Measurements from ENCODE around the gene SOX6.

SOX6 gene

DNA sequence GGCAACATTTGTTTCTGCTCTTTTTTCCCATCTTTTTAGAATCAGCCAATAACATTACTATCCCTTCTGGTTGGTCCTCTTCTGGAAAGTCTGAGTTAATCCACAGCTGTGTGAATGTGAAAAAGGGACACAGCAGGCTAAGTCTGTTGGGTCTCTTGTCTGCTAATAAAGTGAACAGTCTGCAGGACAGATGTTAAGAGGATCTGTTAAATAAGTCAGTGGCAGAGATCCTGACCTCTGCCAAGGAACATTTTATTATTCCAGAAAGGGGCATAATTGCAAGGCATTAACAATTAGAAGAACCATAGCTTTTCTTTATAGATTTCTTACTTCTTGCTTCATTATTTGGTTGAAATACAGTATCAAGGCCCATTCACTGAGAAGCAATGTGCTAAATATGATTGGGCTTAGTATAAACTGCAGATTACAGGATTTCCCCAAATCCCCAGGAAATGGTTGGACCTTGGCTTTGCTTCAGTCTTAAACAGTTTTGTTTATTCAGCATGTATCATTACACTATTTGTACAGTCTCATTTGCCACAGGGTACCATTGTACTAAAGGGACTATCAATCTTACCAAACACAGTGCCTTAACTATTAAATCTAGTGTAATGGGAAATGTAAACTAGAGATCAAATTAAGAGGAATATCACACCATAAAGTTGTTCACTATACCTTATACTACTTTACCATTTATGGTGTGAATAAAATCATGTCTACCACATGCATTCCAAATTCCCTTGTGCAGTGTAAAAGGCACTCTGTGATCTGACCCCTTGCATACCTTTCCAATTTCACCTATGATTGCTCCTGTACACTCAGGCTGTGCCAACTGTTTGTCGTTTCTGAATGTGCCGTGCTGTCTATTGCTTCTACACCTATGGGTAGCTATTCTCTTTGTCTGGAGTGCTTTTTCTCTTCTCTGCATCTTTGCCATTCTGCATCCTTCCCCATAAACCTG lies 274.0 kb downstream of the SOX6 start:
- H3K9ac ChIP-seq (ENCODE audit: low read depth, low read length, poor library complexity, severe bottlenecking) = no peak overlapping the region

GRCh38 chr11:16081382-16082094 lies 274.8 kb downstream of the SOX6 start:
- H3K9ac ChIP-seq (ENCODE audit: low read depth, low read length, poor library complexity, severe bottlenecking) = no peak overlapping the region
- H3K9me2 ChIP-seq (replicated peaks; ENCODE audit: low read depth, low read length) = no peaks in the 10 kb centered on the region
- H3K4me3 ChIP-seq (ENCODE audit: low read length, poor library complexity, severe bottlenecking) = no peak overlapping the region
- H3K4me1 ChIP-seq (ENCODE audit: insufficient read depth, low read length, poor library complexity, severe bottlenecking) = no peaks in the 10 kb centered on the region
- H3K79me2 ChIP-seq (ENCODE audit: insufficient read depth, low read length) = no peaks in the 10 kb centered on the region
- H3F3A ChIP-seq (ENCODE audit: low read depth) = no peaks in the 10 kb centered on the region
- no peak overlapping the region for H3K4me2 ChIP-seq (ENCODE audit: low read depth, low read length, poor library complexity, severe bottlenecking)
- TF ChIP-seq CTCF (conservative IDR thresholded peaks at IDR 0.05; ENCODE audit: low read length) (no peak), EZH2phosphoT487 (IDR thresholded peaks at IDR 0.05; ENCODE audit: borderline replicate concordance) (no peak)
- H4K20me1 ChIP-seq (ENCODE audit: insufficient read depth, low read length, poor library complexity, severe bottlenecking) = no peaks in the 10 kb centered on the region
- no peak overlapping the region for H2AFZ ChIP-seq (ENCODE audit: low read length)
- H3K9me3 ChIP-seq (ENCODE audit: insufficient read depth, low read depth, low read length) = no peaks in the 10 kb centered on the region
- no peaks in the 10 kb centered on the region for H3K27me3 ChIP-seq (ENCODE audit: insufficient read depth, low read length, poor library complexity, severe bottlenecking)
- H3K36me3 ChIP-seq (ENCODE audit: insufficient read depth, low read length) = no peaks in the 10 kb centered on the region

More for the DNA sequence above, 274.0 kb downstream of the SOX6 start:
- Histone ChIP-seq H4K20me1 (ENCODE audit: insufficient read depth, low read length, poor library complexity, severe bottlenecking) (no peaks in the 10 kb centered on the region), H3F3A (ENCODE audit: low read depth) (no peaks in the 10 kb centered on the region), H3K27me3 (ENCODE audit: insufficient read depth, low read length, poor library complexity, severe bottlenecking) (no peaks in the 10 kb centered on the region), H3K36me3 (ENCODE audit: insufficient read depth, low read length) (no peaks in the 10 kb centered on the region), H3K4me1 (ENCODE audit: insufficient read depth, low read length, poor library complexity, severe bottlenecking) (no peaks in the 10 kb centered on the region), H3K4me3 (ENCODE audit: low read length, poor library complexity, severe bottlenecking) (no peak overlapping the region), H3K9me3 (ENCODE audit: insufficient read depth, low read depth, low read length) (no peaks in the 10 kb centered on the region), H3K9me2 (replicated peaks; ENCODE audit: low read depth, low read length) (no peaks in the 10 kb centered on the region), H2AFZ (ENCODE audit: low read length) (no peak overlapping the region), H3K4me2 (ENCODE audit: low read depth, low read length, poor library complexity, severe bottlenecking) (no peak overlapping the region), H3K79me2 (ENCODE audit: insufficient read depth, low read length) (no peaks in the 10 kb centered on the region)
- TF ChIP-seq CTCF (conservative IDR thresholded peaks at IDR 0.05; ENCODE audit: low read length) = no peak
- TF ChIP-seq EZH2phosphoT487 (IDR thresholded peaks at IDR 0.05; ENCODE audit: borderline replicate concordance) = no peak

- H3K4me2 ChIP-seq (ENCODE audit: low read depth, low read length, poor library complexity, severe bottlenecking) = no peak overlapping the region
- no peaks in the 10 kb centered on the region for H3K9me2 ChIP-seq (replicated peaks; ENCODE audit: low read depth, low read length)
Observed at GRCh38 chr11:16080688-16081381, 275.5 kb downstream of the SOX6 start.

More at GRCh38 chr11:16080688-16081381, 275.5 kb downstream of the SOX6 start:
- no peaks in the 10 kb centered on the region for H3K27me3 ChIP-seq (ENCODE audit: insufficient read depth, low read length, poor library complexity, severe bottlenecking)
- no peaks in the 10 kb centered on the region for H4K20me1 ChIP-seq (ENCODE audit: insufficient read depth, low read length, poor library complexity, severe bottlenecking)
- H3K79me2 ChIP-seq (ENCODE audit: insufficient read depth, low read length) = no peaks in the 10 kb centered on the region
- H3K4me3 ChIP-seq (ENCODE audit: low read length, poor library complexity, severe bottlenecking) = no peak overlapping the region
- H3F3A ChIP-seq (ENCODE audit: low read depth) = no peaks in the 10 kb centered on the region
- H2AFZ ChIP-seq (ENCODE audit: low read length) = no peak overlapping the region
- H3K36me3 ChIP-seq (ENCODE audit: insufficient read depth, low read length) = no peaks in the 10 kb centered on the region
- no peaks in the 10 kb centered on the region for H3K9me3 ChIP-seq (ENCODE audit: insufficient read depth, low read depth, low read length)
- TF ChIP-seq EZH2phosphoT487 (IDR thresholded peaks at IDR 0.05; ENCODE audit: borderline replicate concordance) = no peak
- TF ChIP-seq CTCF (conservative IDR thresholded peaks at IDR 0.05; ENCODE audit: low read length) = no peak
- H3K4me1 ChIP-seq (ENCODE audit: insufficient read depth, low read length, poor library complexity, severe bottlenecking) = no peaks in the 10 kb centered on the region
- H3K9ac ChIP-seq (ENCODE audit: low read depth, low read length, poor library complexity, severe bottlenecking) = no peak overlapping the region

Measured in Loucy (cell line).